Ecto neural progenitor cell (in vitro differentiated cells): ENCODE measurements around the gene MORC2.

Experiments
- DNase-seq: peaks from one replicate; pipeline ENCODE4 v3.0.0-alpha.2; 2018; ENCODE audit warnings: low spot score

The MORC2 gene

DNA sequence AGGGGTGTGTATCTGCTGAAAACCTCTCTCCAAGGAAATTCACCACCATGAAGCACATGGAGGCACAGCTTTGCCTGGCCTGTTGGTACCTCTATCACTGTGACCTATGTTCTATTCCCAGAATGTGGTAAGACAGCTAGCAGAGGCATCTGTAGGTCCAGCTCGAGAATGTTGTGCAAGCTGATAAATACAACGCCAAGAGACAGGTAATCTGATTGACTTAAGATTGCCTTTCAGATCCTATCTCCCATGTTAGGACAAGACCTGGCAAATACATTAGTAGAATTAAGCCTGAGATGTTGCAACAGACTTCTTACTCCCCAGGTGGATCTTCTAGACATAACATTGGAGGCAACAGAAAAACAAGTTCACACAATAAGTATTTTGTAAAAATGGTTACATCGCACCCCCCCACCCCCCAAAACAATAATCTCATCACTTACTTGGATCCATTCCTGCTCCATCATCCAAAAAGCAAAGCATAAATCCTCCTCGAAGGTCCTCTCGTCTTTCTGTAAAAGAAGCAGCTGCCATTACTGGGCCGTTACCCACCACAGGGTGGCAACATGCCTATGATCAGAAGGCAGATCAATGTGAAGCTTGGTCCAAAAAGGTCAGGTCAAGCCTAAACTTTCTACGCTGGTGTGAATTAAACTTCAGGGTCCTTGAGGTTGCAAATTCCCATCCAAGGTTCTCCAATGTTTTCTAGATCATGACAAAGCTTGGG, 18.5 kb downstream of the MORC2 start:
- DNase-seq = no peak

GRCh38 chr22:30948930-30949342, 19.6 kb downstream of the MORC2 start:
- no peak for DNase-seq

DNA sequence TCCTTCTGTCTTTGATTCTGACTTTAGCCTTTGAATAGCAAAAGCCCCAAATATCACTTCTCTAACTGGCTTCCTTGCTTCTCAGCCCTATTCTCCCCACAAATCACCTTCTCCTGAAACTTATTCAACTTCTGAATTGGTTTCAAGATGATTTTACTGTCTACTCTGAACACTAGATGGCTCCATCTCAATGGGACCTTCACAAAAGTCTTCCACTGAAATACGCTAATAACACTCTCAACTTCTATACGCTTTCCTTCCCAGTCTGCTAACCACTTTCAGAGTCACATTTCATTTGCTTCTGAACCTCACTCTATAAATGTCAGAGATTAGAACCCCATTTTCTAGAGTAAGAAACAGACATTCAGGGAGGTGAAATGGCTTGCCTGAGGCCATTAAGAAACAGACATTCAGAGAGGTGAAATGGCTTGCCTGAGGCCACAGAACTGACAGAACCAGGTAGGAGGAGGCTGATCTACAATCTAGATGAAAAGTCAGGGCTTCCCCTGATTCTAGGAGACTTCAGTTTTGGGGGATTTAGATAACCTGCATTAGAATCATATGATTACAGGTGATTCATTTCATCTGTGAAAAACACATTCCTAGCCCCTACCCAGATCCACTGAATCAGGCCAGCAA, 20.6 kb downstream of the MORC2 start:
- no peak for DNase-seq

GRCh38 chr22:30947173-30947815, 21.3 kb downstream of the MORC2 start:
- peak; percentile 81 for DNase-seq

DNA sequence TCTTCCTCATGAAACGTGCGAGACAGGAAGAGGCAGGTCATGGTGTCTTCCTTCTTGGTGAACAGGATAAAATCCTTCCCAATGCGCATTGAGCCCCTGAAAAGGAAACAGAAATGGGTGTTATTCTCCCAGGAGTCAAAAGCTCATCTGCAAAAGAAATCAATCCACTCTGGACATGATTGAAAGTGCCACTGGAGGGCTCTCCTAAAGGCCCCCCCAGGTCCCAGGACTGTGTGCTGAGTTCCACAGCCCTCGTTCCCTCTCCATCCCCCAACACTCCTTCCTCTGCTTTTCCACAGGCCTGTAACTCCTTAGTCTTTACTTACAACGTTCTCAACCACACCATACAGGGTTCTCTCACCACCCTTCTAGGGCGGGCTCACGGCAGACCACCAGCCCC, 22.2 kb downstream of the MORC2 start:
- DNase-seq = peak; percentile 25

DNA sequence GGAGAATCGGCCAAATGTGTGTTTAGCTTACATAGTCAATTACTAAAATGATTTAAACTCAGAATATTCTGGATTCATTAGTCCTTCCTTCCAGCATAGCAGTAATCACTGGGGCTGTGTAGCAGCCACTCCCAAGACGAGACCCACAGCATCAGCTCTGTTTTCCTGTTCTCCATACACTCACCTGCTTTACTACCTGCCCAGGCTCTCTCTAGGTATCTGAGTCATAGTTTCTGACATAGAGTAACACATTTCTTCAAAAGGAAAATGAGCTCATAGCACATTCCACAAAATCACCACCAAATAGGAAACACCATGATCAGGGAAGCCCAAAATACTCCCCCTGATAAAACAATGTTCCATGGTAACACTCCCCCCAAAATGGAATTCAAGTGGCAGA, 22.9 kb downstream of the MORC2 start:
- peak; percentile 11 for DNase-seq

- peak; percentile 15 for DNase-seq
Measured at GRCh38 chr22:30944986-30945385, 23.6 kb downstream of the MORC2 start.

- DNase-seq = peak; percentile 10
Measured at GRCh38 chr22:30943368-30943767, 25.2 kb downstream of the MORC2 start.

GRCh38 chr22:30941363-30941740, 27.2 kb downstream of the MORC2 start:
- DNase-seq = peak; percentile 25

DNA sequence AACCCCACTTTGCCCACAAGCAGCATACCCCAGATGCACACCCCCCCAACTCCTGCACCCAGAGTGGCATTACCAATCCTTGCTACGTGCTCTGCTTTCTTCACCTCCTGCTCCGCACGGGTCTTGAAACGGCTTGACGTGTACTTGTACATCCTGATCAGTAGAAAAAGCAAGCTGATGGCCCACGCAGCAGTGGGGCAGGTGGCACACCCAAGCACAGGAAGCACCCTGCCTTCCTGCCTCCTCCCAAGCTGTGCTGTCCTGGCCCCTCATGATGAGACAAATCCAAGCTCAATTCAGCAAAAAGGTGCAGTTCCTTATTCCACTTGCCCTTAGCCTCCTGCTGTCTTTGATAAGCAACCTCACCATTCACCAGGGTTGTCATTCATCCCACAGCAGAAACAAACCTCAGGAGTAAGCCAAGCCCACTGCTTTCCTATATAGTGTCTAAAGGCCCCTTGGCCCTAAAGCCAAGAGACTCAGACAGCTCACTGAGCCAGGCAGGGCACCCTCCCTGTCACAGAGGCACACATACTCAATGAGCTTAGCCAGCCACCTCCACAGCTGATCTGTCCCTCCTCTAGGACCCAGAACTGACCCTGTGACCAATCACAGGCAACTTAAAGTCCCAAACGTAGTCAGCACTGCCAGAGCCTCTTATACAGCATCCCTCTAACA, 27.8 kb downstream of the MORC2 start:
- peak; percentile 13 for DNase-seq

GRCh38 chr22:30934053-30934452, 34.5 kb downstream of the MORC2 start:
- DNase-seq = no peak

- no peak for DNase-seq
Measured at GRCh38 chr22:30933457-30933856, 35.1 kb downstream of the MORC2 start.

DNA sequence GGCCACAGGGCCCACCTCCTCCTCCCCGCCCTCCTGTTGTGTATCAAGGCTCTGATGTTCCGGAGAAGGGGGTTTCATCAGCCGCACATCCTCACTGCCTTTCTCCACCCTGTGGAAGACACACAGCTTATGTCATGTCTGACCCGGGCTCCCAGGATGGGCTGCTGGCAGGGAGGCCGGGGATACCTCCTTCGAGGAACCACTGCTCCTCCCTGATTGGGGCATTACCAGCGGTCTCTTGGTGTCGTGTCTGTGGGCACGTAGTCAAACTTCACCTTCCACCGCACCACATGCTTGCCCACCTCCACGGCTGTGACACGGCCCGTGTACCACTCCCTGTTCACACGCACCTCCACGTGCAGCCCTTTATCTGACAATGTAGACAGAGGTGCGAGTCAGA, 35.9 kb downstream of the MORC2 start:
- DNase-seq = no peak

- no peak for DNase-seq
Measured at GRCh38 chr22:30931541-30932300, 36.9 kb downstream of the MORC2 start.

- DNase-seq = no peak
Measured at GRCh38 chr22:30930228-30930627, 38.3 kb downstream of the MORC2 start.

DNA sequence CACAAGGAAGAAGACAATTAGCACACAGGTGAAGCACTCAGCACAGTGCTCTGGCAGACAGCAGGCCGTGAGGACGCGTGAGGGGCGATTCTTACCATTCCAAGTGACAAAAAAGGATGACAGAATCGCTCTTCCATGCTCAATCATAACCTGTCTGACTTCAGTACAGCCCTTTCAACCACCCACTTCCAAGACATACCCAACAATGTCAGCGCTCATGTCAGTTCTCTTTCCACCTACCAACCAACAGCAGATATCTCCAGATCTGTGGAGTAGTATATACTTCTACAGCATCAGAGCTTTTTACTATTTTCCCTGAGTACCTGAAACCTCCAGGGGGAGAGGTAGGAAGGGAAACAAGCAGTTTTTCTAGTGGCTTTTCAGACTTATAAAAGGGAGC, 40.2 kb downstream of the MORC2 start:
- DNase-seq = no peak

DNA sequence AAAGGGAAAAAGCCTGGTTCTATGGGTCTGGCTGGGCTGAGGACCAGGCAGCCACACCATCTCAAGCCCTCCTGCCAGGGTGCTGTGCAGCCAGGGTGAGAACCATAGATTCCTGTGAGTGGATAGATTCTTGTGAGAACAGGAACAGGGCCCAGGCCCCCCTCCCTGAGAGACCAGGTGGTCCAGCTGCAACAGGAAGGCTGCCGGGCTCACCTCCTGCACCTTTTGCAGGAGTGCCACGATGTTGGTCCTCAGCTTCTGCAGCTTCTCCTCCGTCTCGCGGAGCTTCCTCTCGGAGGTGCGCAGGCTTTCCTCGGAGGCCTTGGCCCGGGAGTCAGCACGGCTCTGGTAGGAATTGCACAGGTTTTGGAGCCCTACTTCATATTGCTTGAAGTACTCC, 40.8 kb downstream of the MORC2 start:
- DNase-seq = no peak

- DNase-seq = no peak
Measured at GRCh38 chr22:30926706-30927105, 41.9 kb downstream of the MORC2 start.

DNA sequence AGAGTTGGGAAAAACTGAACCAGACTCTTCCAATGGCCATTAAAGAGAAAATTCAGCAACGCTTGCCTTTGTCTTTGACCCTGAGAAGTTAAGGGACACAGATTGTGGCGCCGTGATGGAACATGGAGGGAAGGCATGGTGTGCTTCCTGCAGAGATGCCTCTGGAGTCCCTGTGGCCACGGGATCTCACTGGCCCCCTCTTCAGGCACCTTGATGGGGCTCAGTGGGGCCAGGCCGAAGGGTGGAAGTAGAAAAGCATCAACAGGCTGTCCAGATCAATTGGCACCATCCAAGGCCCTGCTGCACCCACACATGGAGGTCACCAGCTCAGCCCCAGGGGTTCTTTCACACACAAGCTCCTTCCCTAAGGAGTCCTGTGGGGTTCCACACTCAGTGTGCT, 42.9 kb downstream of the MORC2 start:
- DNase-seq = no peak

- peak; percentile 12 for DNase-seq
Measured at GRCh38 chr22:30923168-30923900, 45.2 kb downstream of the MORC2 start.

DNA sequence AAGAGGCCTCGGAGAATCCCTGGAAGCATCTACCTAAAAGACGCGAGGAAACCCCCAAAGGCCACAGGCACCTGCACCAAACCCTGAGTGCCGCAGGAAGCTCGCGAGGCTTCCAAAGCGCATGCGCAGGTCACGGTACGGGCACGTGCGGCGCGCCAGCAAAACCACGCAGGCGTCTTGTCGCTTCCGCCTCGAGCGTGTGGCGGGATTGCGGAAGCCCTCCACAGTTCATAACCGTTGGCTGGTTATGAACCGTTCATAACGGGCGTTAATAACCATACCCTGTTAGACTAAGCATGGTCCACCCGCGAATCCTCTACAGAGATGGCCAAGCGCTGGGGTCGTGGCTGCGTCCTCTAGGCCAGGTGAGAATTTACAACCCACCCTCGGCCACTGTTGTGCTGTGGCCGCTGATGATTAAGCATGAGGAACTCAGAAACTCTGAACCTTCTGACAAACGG, 46.4 kb downstream of the MORC2 start:
- no peak for DNase-seq
